WTC11 (cell line): Measurements from ENCODE around the gene TMEM150A. TPM values are rescaled to one million over a fixed set of nuclear protein-coding genes. Genes with fewer than 3 reads are reported as not detected.
"Not testable (repeated sequence)": the region's sequence is repeated elsewhere in the genome, so short reads cannot be mapped to it uniquely, and the experiment has no call there.

Experiments used
- ATAC-seq: fragments of 200-7000 bp; cut with Tn5 transposase; 2 replicates; pipeline ENCODE4 v1.10.0; 2021; ENCODE audit warnings: mild to moderate bottlenecking, moderate library complexity
- CTCF ChIA-PET: fragments of 300-600 bp; sonication (Branson Sonifier 250); formaldehyde crosslinking; loops from one replicate; lab custom pipeline; 2021; ENCODE audit warnings: antibody characterized with exemption; lab: Charles Lee
- POLR2A ChIA-PET: fragments of 350-600 bp; sonication (Branson Sonifier 250); formaldehyde crosslinking; loops from one replicate; lab custom pipeline; 2021; ENCODE audit warnings: antibody characterized with exemption; lab: Charles Lee
- DNase-seq: peaks from one replicate; pipeline ENCODE4 v3.0.0; 2021; ENCODE audit warnings: low spot score
- H3K27ac Mint-ChIP-seq: 2 replicates; pipeline ENCODE4 v1.8.0; 2021; ENCODE audit warnings: mixed read lengths
- H3K27me3 Mint-ChIP-seq: 2 replicates; pipeline ENCODE4 v1.8.0; 2021; ENCODE audit warnings: low read depth, mild to moderate bottlenecking, moderate library complexity, mixed read lengths
- H3K36me3 Mint-ChIP-seq: 2 replicates; pipeline ENCODE4 v1.8.0; 2021; ENCODE audit warnings: mixed read lengths
- H3K4me1 Mint-ChIP-seq: 2 replicates; pipeline ENCODE4 v1.8.0; 2022; ENCODE audit warnings: mixed read lengths
- H3K4me3 Mint-ChIP-seq: 2 replicates; pipeline ENCODE4 v1.8.0; 2021; ENCODE audit warnings: mild to moderate bottlenecking, moderate library complexity, mixed read lengths
- H3K9me3 Mint-ChIP-seq: 2 replicates; pipeline ENCODE4 v1.8.0; 2021; ENCODE audit warnings: mixed read lengths
- ATF6 ChIP-seq: sonication (generic); formaldehyde crosslinking; IDR thresholded peaks from 2 replicates; pipeline ENCODE4 v1.8.1; 2023; ENCODE audit warnings: mild to moderate bottlenecking, missing genetic modification reagents
- E2F5 ChIP-seq: sonication (generic); formaldehyde crosslinking; IDR thresholded peaks from 2 replicates; pipeline ENCODE4 v1.8.1; 2022; ENCODE audit warnings: mild to moderate bottlenecking, moderate library complexity, missing genetic modification reagents
- ELF4 ChIP-seq: sonication (generic); formaldehyde crosslinking; IDR thresholded peaks from 2 replicates; pipeline ENCODE4 v1.8.1; 2022; ENCODE audit warnings: low read depth, mild to moderate bottlenecking, moderate library complexity, missing genetic modification reagents
- ETV6 ChIP-seq: sonication (generic); formaldehyde crosslinking; IDR thresholded peaks from 2 replicates; pipeline ENCODE4 v1.8.1; 2022; ENCODE audit warnings: mild to moderate bottlenecking, missing genetic modification reagents
- FOXK1 ChIP-seq: sonication (generic); formaldehyde crosslinking; IDR thresholded peaks from 2 replicates; pipeline ENCODE4 v1.8.0; 2022; ENCODE audit warnings: mild to moderate bottlenecking, moderate library complexity, missing genetic modification reagents
- GABPB1 ChIP-seq: sonication (generic); formaldehyde crosslinking; IDR thresholded peaks from 2 replicates; pipeline ENCODE4 v1.8.1; 2023; ENCODE audit warnings: mild to moderate bottlenecking, missing genetic modification reagents
- HMGXB4 ChIP-seq: sonication (generic); formaldehyde crosslinking; IDR thresholded peaks from 2 replicates; pipeline ENCODE4 v1.8.1; 2023; ENCODE audit warnings: mild to moderate bottlenecking, moderate library complexity, missing genetic modification reagents
- KAT7 ChIP-seq: sonication (generic); formaldehyde crosslinking; IDR thresholded peaks from 2 replicates; pipeline ENCODE4 v1.8.1; 2023; ENCODE audit warnings: missing genetic modification reagents, mild to moderate bottlenecking, borderline replicate concordance
- NFE2L1 ChIP-seq: sonication (generic); formaldehyde crosslinking; IDR thresholded peaks from 2 replicates; pipeline ENCODE4 v1.8.1; 2023; ENCODE audit warnings: missing genetic modification reagents
- NFYB ChIP-seq: sonication (generic); formaldehyde crosslinking; conservative IDR thresholded peaks from 2 replicates; pipeline ENCODE4 v1.8.0; 2022; ENCODE audit warnings: low read depth, missing genetic modification reagents
- PRDM15 ChIP-seq: sonication (generic); formaldehyde crosslinking; IDR thresholded peaks from 2 replicates; pipeline ENCODE4 v1.8.0; 2022; ENCODE audit warnings: missing genetic modification reagents
- RELA ChIP-seq: sonication (generic); formaldehyde crosslinking; IDR thresholded peaks from 2 replicates; pipeline ENCODE4 v1.8.1; 2022; ENCODE audit warnings: missing genetic modification reagents, mild to moderate bottlenecking, borderline replicate concordance
- SMAD4 ChIP-seq: sonication (generic); formaldehyde crosslinking; IDR thresholded peaks from 2 replicates; pipeline ENCODE4 v1.8.0; 2022; ENCODE audit warnings: mild to moderate bottlenecking, missing genetic modification reagents
- SOX15 ChIP-seq: fragments of 250-450 bp; sonication (Bioruptor Pico); IDR thresholded peaks from 2 replicates; pipeline ENCODE4 v1.9.0; 2021; ENCODE audit warnings: mild to moderate bottlenecking
- TCF7 ChIP-seq: sonication (generic); formaldehyde crosslinking; IDR thresholded peaks from 2 replicates; pipeline ENCODE4 v1.8.0; 2022; ENCODE audit warnings: mild to moderate bottlenecking, low read depth, missing genetic modification reagents, moderate library complexity
- ZSCAN18 ChIP-seq: fragments of 250-450 bp; sonication (Bioruptor Pico); IDR thresholded peaks from 2 replicates; pipeline ENCODE4 v2.1.2; 2022; ENCODE audit warnings: mild to moderate bottlenecking, moderate library complexity
- total RNA-seq: library from RNA; stranded (reverse); gene quantifications from 3 replicates; pipeline ENCODE4 v1.2.3, GENCODE V29; 2021

Gene TMEM150A
- total RNA-seq, 1 experiment from 2014 or later, result 20.9 TPM

- no peak for DNase-seq
- no peaks in the 10 kb centered on the region for H3K27me3 Mint-ChIP-seq
Observed at GRCh38 chr2:85604568-85605339, 2.3 kb upstream of the TMEM150A start.

GRCh38 chr2:85604133-85604444, 1.6 kb upstream of the TMEM150A start:
- peak; percentile 81 for TF ChIP-seq GABPB1 (CRISPR knock-in tag)
- ChIA-PET CTCF (interaction anchor here (2.0 kb wide), 1 partner anchor 33 kb away, joined by 11 read pairs; no protein-coding TSS in a partner anchor), POLR2A (interaction anchor here (0.6 to 1.6 kb wide), 3 partner anchors 8 to 307 kb away, joined by 3 to 5 read pairs (median 4); partner anchors contain the start of genes C2orf68 and RNF181)
- Mint-ChIP-seq H3K27ac (peak overlapping the region; percentile 72; the same call in 1 of the 2 replicates), H3K4me3 (peak overlapping the region; percentile 93), H3K36me3 (peaks cover 15% of the 10 kb centered on the region), H3K4me1 (peaks cover 18% of the 10 kb centered on the region)
- ATAC-seq, H3K27me3 Mint-ChIP-seq, DNase-seq, H3K9me3 Mint-ChIP-seq: not testable (repeated sequence)

More at GRCh38 chr2:85604568-85605339, 2.3 kb upstream of the TMEM150A start:
- ATAC-seq, result no peak
- Mint-ChIP-seq H3K36me3 (peaks cover 19% of the 10 kb centered on the region), H3K9me3 (no peaks in the 10 kb centered on the region), H3K4me1 (peaks cover 18% of the 10 kb centered on the region), H3K27ac (peak overlapping the region; percentile 32), H3K4me3 (peak overlapping the region; percentile 14; the same call in 1 of the 2 replicates)
- POLR2A ChIA-PET, result interaction anchor here (1.6 kb wide), 1 partner anchor 10 kb away, joined by 4 read pairs; the partner anchor contains the start of gene RNF181
- TF ChIP-seq SOX15 (CRISPR knock-in tag) (no peak), ZSCAN18 (CRISPR knock-in tag) (no peak), SMAD4 (CRISPR knock-in tag) (no peak), ATF6 (CRISPR knock-in tag) (no peak), E2F5 (no peak), TCF7 (CRISPR knock-in tag) (0 out of 2 replicates have a peak, but pooled peaks have one; percentile 31), ETV6 (no peak), HMGXB4 (no peak)
- CTCF ChIA-PET, result interaction anchor here (0.9 kb wide), 1 partner anchor 33 kb away, joined by 3 read pairs; no protein-coding TSS in a partner anchor

GRCh38 chr2:85601771-85602475, 575 bp downstream of the TMEM150A start:
- Mint-ChIP-seq H3K27me3 (no peaks in the 10 kb centered on the region), H3K27ac (0 out of 2 replicates have a peak overlapping the region, but pooled peaks have one; percentile 15), H3K36me3 (peaks cover 13% of the 10 kb centered on the region; the same call in 1 of the 2 replicates), H3K4me3 (peak overlapping the region; percentile 86), H3K9me3 (no peaks in the 10 kb centered on the region), H3K4me1 (peaks cover 18% of the 10 kb centered on the region)
- peak; percentile 40 for ATAC-seq
- TF ChIP-seq KAT7 (CRISPR knock-in tag) (0 out of 2 replicates have a peak, but pooled peaks have one; percentile 76), TCF7 (CRISPR knock-in tag) (0 out of 2 replicates have a peak, but pooled peaks have one; percentile 29), PRDM15 (CRISPR knock-in tag) (peak; percentile 59), NFYB (CRISPR knock-in tag) (peak; percentile 10; the same call in 1 of the 2 replicates), ELF4 (CRISPR knock-in tag) (no peak), NFE2L1 (CRISPR knock-in tag) (0 out of 2 replicates have a peak, but pooled peaks have one; percentile 31), RELA (peak; percentile 66; the same call in 1 of the 2 replicates), FOXK1 (no peak)
- DNase-seq, result peak; percentile 58
- ChIA-PET POLR2A (interaction anchor here (1.0 to 1.4 kb wide), 2 partner anchors 10 to 63 kb away, joined by 6 read pairs; partner anchors contain the start of genes C2orf68 and MAT2A), CTCF (interaction anchor here (1.6 to 2.0 kb wide), 2 partner anchors 10 to 36 kb away, joined by 7 to 11 read pairs; partner anchors contain the start of gene C2orf68)
